ENCODE data around the gene BMP6.

- TF ChIP-seq, protein P1, sequence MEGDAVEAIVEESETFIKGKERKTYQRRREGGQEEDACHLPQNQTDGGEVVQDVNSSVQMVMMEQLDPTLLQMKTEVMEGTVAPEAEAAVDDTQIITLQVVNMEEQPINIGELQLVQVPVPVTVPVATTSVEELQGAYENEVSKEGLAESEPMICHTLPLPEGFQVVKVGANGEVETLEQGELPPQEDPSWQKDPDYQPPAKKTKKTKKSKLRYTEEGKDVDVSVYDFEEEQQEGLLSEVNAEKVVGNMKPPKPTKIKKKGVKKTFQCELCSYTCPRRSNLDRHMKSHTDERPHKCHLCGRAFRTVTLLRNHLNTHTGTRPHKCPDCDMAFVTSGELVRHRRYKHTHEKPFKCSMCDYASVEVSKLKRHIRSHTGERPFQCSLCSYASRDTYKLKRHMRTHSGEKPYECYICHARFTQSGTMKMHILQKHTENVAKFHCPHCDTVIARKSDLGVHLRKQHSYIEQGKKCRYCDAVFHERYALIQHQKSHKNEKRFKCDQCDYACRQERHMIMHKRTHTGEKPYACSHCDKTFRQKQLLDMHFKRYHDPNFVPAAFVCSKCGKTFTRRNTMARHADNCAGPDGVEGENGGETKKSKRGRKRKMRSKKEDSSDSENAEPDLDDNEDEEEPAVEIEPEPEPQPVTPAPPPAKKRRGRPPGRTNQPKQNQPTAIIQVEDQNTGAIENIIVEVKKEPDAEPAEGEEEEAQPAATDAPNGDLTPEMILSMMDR (IDR thresholded peaks at IDR 0.05), result no peak
- TF ChIP-seq POLR2A (IDR thresholded peaks at IDR 0.05), result no peak
Observed at GRCh38 chr6:7832904-7833750, 107.2 kb downstream of the BMP6 start.

All from esophagus squamous epithelium (tissue), 4 donors.